ENCODE data around the gene HTR3D.
"Not testable (repeated sequence)": the region's sequence is repeated elsewhere in the genome, so short reads cannot be mapped to it uniquely, and the experiment has no call there.

HTR3D gene

GRCh38 chr3:184058029-184058428 lies 26.5 kb downstream of the HTR3D start:
- no peak overlapping the region for H3K4me3 ChIP-seq (ENCODE audit: low read depth, low read length)
- DNase-seq (ENCODE audit: low read depth): no peak
- no peak for TF ChIP-seq POLR2A (IDR thresholded peaks at IDR 0.05; ENCODE audit: extremely low read depth, insufficient read length)
- no peak for TF ChIP-seq MYC (IDR thresholded peaks at IDR 0.05; ENCODE audit: low read depth, low read length)
- TF ChIP-seq CTCF (IDR thresholded peaks at IDR 0.05; ENCODE audit: low read depth, low read length): no peak
- TF ChIP-seq MAX (IDR thresholded peaks at IDR 0.05; ENCODE audit: low read depth, low read length): no peak

- no peak for DNase-seq (ENCODE audit: low read depth)
- TF ChIP-seq POLR2A (IDR thresholded peaks at IDR 0.05; ENCODE audit: extremely low read depth, insufficient read length): no peak
- no peak overlapping the region for H3K4me3 ChIP-seq (ENCODE audit: low read depth, low read length)
These were observed 27.9 kb downstream of the HTR3D start for GRCh38 chr3:184059424-184059823.

- TF ChIP-seq MYC (IDR thresholded peaks at IDR 0.05; ENCODE audit: low read depth, low read length) (no peak), CTCF (IDR thresholded peaks at IDR 0.05; ENCODE audit: low read depth, low read length) (no peak), MAX (IDR thresholded peaks at IDR 0.05; ENCODE audit: low read depth, low read length) (no peak), POLR2A (IDR thresholded peaks at IDR 0.05; ENCODE audit: extremely low read depth, insufficient read length) (no peak)
- H3K4me3 ChIP-seq (ENCODE audit: low read depth, low read length): no peak overlapping the region
- DNase-seq (ENCODE audit: low read depth): no peak
These were observed 31.1 kb downstream of the HTR3D start for GRCh38 chr3:184062637-184063036.

GRCh38 chr3:184066211-184066610 lies 34.7 kb downstream of the HTR3D start:
- H3K4me3 ChIP-seq (ENCODE audit: low read depth, low read length): no peak overlapping the region
- TF ChIP-seq MYC (IDR thresholded peaks at IDR 0.05; ENCODE audit: low read depth, low read length): no peak
- no peak for TF ChIP-seq MAX (IDR thresholded peaks at IDR 0.05; ENCODE audit: low read depth, low read length)
- no peak for TF ChIP-seq CTCF (IDR thresholded peaks at IDR 0.05; ENCODE audit: low read depth, low read length)
- TF ChIP-seq POLR2A (IDR thresholded peaks at IDR 0.05; ENCODE audit: extremely low read depth, insufficient read length): no peak
- no peak for DNase-seq (ENCODE audit: low read depth)

- no peak for DNase-seq (ENCODE audit: low read depth)
- H3K4me3 ChIP-seq (ENCODE audit: low read depth, low read length): no peak overlapping the region
- TF ChIP-seq MYC (IDR thresholded peaks at IDR 0.05; ENCODE audit: low read depth, low read length): no peak
- no peak for TF ChIP-seq CTCF (IDR thresholded peaks at IDR 0.05; ENCODE audit: low read depth, low read length)
- no peak for TF ChIP-seq MAX (IDR thresholded peaks at IDR 0.05; ENCODE audit: low read depth, low read length)
- TF ChIP-seq POLR2A (IDR thresholded peaks at IDR 0.05; ENCODE audit: extremely low read depth, insufficient read length): no peak
These were observed 36.1 kb downstream of the HTR3D start for GRCh38 chr3:184067573-184068055.

GRCh38 chr3:184068344-184068743 lies 36.8 kb downstream of the HTR3D start:
- no peak for TF ChIP-seq MAX (IDR thresholded peaks at IDR 0.05; ENCODE audit: low read depth, low read length)
- TF ChIP-seq MYC (IDR thresholded peaks at IDR 0.05; ENCODE audit: low read depth, low read length): no peak
- TF ChIP-seq POLR2A (IDR thresholded peaks at IDR 0.05; ENCODE audit: extremely low read depth, insufficient read length): no peak
- no peak for TF ChIP-seq CTCF (IDR thresholded peaks at IDR 0.05; ENCODE audit: low read depth, low read length)
- no peak for DNase-seq (ENCODE audit: low read depth)
- no peak overlapping the region for H3K4me3 ChIP-seq (ENCODE audit: low read depth, low read length)

- not testable (repeated sequence) for DNase-seq (ENCODE audit: low read depth); H3K4me3 ChIP-seq (ENCODE audit: low read depth, low read length)
These were observed 39.6 kb downstream of the HTR3D start for GRCh38 chr3:184071142-184071541.
